GDM1 (cell line): ENCODE results near the gene FSIP2.
"Not testable (repeated sequence)": the region's sequence is repeated elsewhere in the genome, so short reads cannot be mapped to it uniquely, and the experiment has no call there.

ENCODE experiments used
- DNase-seq: peaks from one replicate; lab custom pipeline; 2025; lab: John Stamatoyannopoulos, UW

Gene FSIP2

GRCh38 chr2:185802926-185803325, 64.3 kb downstream of the FSIP2 start:
- no peak for DNase-seq

GRCh38 chr2:185806783-185807182, 68.2 kb downstream of the FSIP2 start:
- DNase-seq, result no peak

GRCh38 chr2:185807351-185807750, 68.7 kb downstream of the FSIP2 start:
- DNase-seq, result no peak

GRCh38 chr2:185811580-185811979, 73.0 kb downstream of the FSIP2 start:
- no peak for DNase-seq

- no peak for DNase-seq
Observed at GRCh38 chr2:185813707-185814106, 75.1 kb downstream of the FSIP2 start.

- DNase-seq, result no peak
Observed at GRCh38 chr2:185817991-185818390, 79.4 kb downstream of the FSIP2 start.

GRCh38 chr2:185821467-185821866, 82.9 kb downstream of the FSIP2 start:
- DNase-seq, result no peak

- no peak for DNase-seq
Observed at GRCh38 chr2:185823773-185824172, 85.2 kb downstream of the FSIP2 start.

- no peak for DNase-seq
Observed at GRCh38 chr2:185825557-185825956, 87.0 kb downstream of the FSIP2 start.

- no peak for DNase-seq
Observed at GRCh38 chr2:185828326-185828725, 89.7 kb downstream of the FSIP2 start.

GRCh38 chr2:185833864-185834263, 95.3 kb downstream of the FSIP2 start:
- no peak for DNase-seq

GRCh38 chr2:185835974-185836373, 97.4 kb downstream of the FSIP2 start:
- DNase-seq, result no peak

GRCh38 chr2:185854885-185855284, 116.3 kb downstream of the FSIP2 start:
- no peak for DNase-seq

GRCh38 chr2:185857691-185858090, 119.1 kb downstream of the FSIP2 start:
- DNase-seq, result no peak

GRCh38 chr2:185859506-185859905, 120.9 kb downstream of the FSIP2 start:
- no peak for DNase-seq

- DNase-seq, result no peak
Observed at GRCh38 chr2:185860321-185860720, 121.7 kb downstream of the FSIP2 start.

GRCh38 chr2:185862657-185863398, 124.2 kb downstream of the FSIP2 start:
- DNase-seq, result no peak

GRCh38 chr2:185864468-185865260, 126.1 kb downstream of the FSIP2 start:
- DNase-seq, result not testable (repeated sequence)

- no peak for DNase-seq
Observed at GRCh38 chr2:185875136-185875931, 136.7 kb downstream of the FSIP2 start.

- no peak for DNase-seq
Observed at GRCh38 chr2:185876234-185876633, 137.6 kb downstream of the FSIP2 start.

- DNase-seq, result no peak
Observed at GRCh38 chr2:185880396-185880795, 141.8 kb downstream of the FSIP2 start.
